SK-N-SH (cell line): Measurements from ENCODE around the gene KCNJ2. TPM values are rescaled to one million over a fixed set of nuclear protein-coding genes. Genes with fewer than 3 reads are reported as not detected.

Experiments used
- CTCF ChIA-PET: fragments of 300-600, 350-600 bp; formaldehyde crosslinking; extraction: SDS; loops from one replicate; lab custom pipeline; 2021; lab: Yijun Ruan, JAX
- POLR2A ChIA-PET: fragments of 350-600 bp; sonication (Branson Sonifier 250); formaldehyde crosslinking; extraction: SDS; loops from one replicate; lab custom pipeline; 2020; ENCODE audit warnings: antibody characterized with exemption, inconsistent platforms; lab: Yijun Ruan, JAX
- DNase-seq: peaks from one replicate; pipeline ENCODE4 v3.0.0; 2012
- H2AFZ ChIP-seq: fragments of 200-600 bp; sonication (generic); 2 replicates; pipeline ENCODE4 v1.8.1; 2016; ENCODE audit warnings: antibody characterized with exemption, mild to moderate bottlenecking, low read depth
- H3F3A ChIP-seq: fragments of 200-600 bp; sonication (generic); replicated peaks from 2 replicates; pipeline ENCODE3; 2016; ENCODE audit warnings: antibody characterized with exemption, mild to moderate bottlenecking; ENCODE audit not compliant: insufficient read depth
- H3K27ac ChIP-seq, 2 experiments: fragments of 200-500 bp in 1 of 2; fragments of 200-600 bp in 1 of 2; sonication (Bioruptor generic) in 1 of 2; sonication (generic), shearing (Covaris generic) in 1 of 2; 2 replicates each; pipeline versions ENCODE4 v1.5.1 to v1.6.1; 2014 to 2016; ENCODE audit warnings: low read depth in 2 of 2, inconsistent platforms in 1 of 2, low read length in 1 of 2, mild to moderate bottlenecking in 1 of 2, mixed read lengths in 1 of 2
- H3K27me3 ChIP-seq: fragments of 200-600 bp; sonication (generic), shearing (Covaris generic); 2 replicates; pipeline ENCODE4 v1.6.1; 2016; ENCODE audit warnings: mixed run types; ENCODE audit not compliant: insufficient read depth
- H3K36me3 ChIP-seq, 2 experiments: fragments of 200-500 bp in 1 of 2; fragments of 200-600 bp in 1 of 2; sonication (Bioruptor generic) in 1 of 2; sonication (generic) in 1 of 2; replicated peaks in 1 of 2; 2 replicates each; pipeline versions ENCODE3 to v1.5.1; 2014 to 2016; ENCODE audit warnings: low read length in 1 of 2, mild to moderate bottlenecking in 1 of 2; ENCODE audit not compliant: insufficient read depth in 2 of 2, control insufficient read depth in 1 of 2
- H3K4me1 ChIP-seq, 2 experiments: fragments of 200-500 bp in 1 of 2; fragments of 200-600 bp in 1 of 2; sonication (Bioruptor generic) in 1 of 2; sonication (generic), shearing (Covaris generic) in 1 of 2; 2 replicates each; pipeline versions ENCODE4 v1.5.1 to v1.6.1; 2014 to 2016; ENCODE audit warnings: low read depth in 1 of 2, low read length in 1 of 2, mixed run types in 1 of 2; ENCODE audit not compliant: insufficient read depth in 2 of 2, control insufficient read depth in 1 of 2
- H3K4me2 ChIP-seq: fragments of 200-600 bp; sonication (generic), shearing (Covaris generic); 2 replicates; pipeline ENCODE4 v1.6.1; 2017; ENCODE audit warnings: mixed run types
- H3K4me3 ChIP-seq, 2 experiments: fragments of 200-500 bp in 1 of 2; fragments of 200-600 bp in 1 of 2; sonication (Bioruptor generic) in 1 of 2; sonication (generic), shearing (Covaris generic) in 1 of 2; 2 replicates each; pipeline versions ENCODE4 v1.5.1 to v1.8.1; 2014 to 2016; ENCODE audit warnings: low read depth in 2 of 2, inconsistent platforms in 1 of 2, low read length in 1 of 2, mild to moderate bottlenecking in 1 of 2, mixed read lengths in 1 of 2, moderate library complexity in 1 of 2
- H3K79me2 ChIP-seq: fragments of 200-600 bp; sonication (generic); 2 replicates; pipeline ENCODE4 v1.8.1; 2017; ENCODE audit warnings: mild to moderate bottlenecking; ENCODE audit not compliant: insufficient read depth
- H3K9ac ChIP-seq: fragments of 200-600 bp; sonication (generic); 2 replicates; pipeline ENCODE4 v1.6.1; 2017; ENCODE audit warnings: mixed run types
- H3K9me2 ChIP-seq: fragments of 200-600 bp; sonication (generic); 2 replicates; pipeline ENCODE4 v1.6.1; 2017; ENCODE audit warnings: mixed run types
- H3K9me3 ChIP-seq: fragments of 200-600 bp; sonication (generic); 2 replicates; pipeline ENCODE4 v1.6.1; 2017; ENCODE audit warnings: mixed run types, mild to moderate bottlenecking, moderate library complexity
- H4K20me1 ChIP-seq: fragments of 200-600 bp; sonication (generic); 2 replicates; pipeline ENCODE4 v1.6.1; 2017; ENCODE audit warnings: mild to moderate bottlenecking, mixed run types; ENCODE audit not compliant: insufficient read depth
- ELF1 ChIP-seq: IDR thresholded peaks from 2 replicates; pipeline ENCODE4 v1.4.0; 2012
- EZH2phosphoT487 ChIP-seq: fragments of 200-600 bp; sonication (generic); IDR thresholded peaks from 2 replicates; pipeline ENCODE4 v1.6.1; 2017; ENCODE audit warnings: low read depth, mixed run types, mild to moderate bottlenecking, antibody characterized with exemption, moderate library complexity, borderline replicate concordance
- FOSL2 ChIP-seq: IDR thresholded peaks from 2 replicates; pipeline ENCODE4 v1.4.0; 2012; ENCODE audit warnings: low read depth, mild to moderate bottlenecking, moderate library complexity, borderline replicate concordance
- FOXM1 ChIP-seq: IDR thresholded peaks from 2 replicates; pipeline ENCODE4 v1.4.0; 2012; ENCODE audit warnings: low read depth, mild to moderate bottlenecking
- GATA2 ChIP-seq: sonication (generic); formaldehyde crosslinking; IDR thresholded peaks from 2 replicates; pipeline ENCODE4 v1.5.0; 2020; ENCODE audit warnings: mild to moderate bottlenecking, missing genetic modification reagents
- MEF2A ChIP-seq: IDR thresholded peaks from 2 replicates; pipeline ENCODE4 v1.4.0; 2012; ENCODE audit warnings: low read depth, borderline replicate concordance
- MXI1 ChIP-seq: IDR thresholded peaks from 2 replicates; pipeline ENCODE4 v1.6.1; 2012; ENCODE audit warnings: mild to moderate bottlenecking, low read depth, low read length, improper control_type of control experiment
- RAD21 ChIP-seq: IDR thresholded peaks from 2 replicates; pipeline ENCODE4 v1.6.1; 2012; ENCODE audit warnings: mild to moderate bottlenecking, low read length
- RCOR1 ChIP-seq: fragments of 150-350 bp; IDR thresholded peaks from 2 replicates; pipeline ENCODE4 v1.6.1; 2017; ENCODE audit warnings: antibody characterized with exemption, low read length
- RFX5 ChIP-seq: IDR thresholded peaks from 2 replicates; pipeline ENCODE4 v1.6.1; 2012; ENCODE audit warnings: mild to moderate bottlenecking, improper control_type of control experiment, low read length
- RXRA ChIP-seq: IDR thresholded peaks from 2 replicates; pipeline ENCODE4 v1.4.0; 2012; ENCODE audit warnings: low read depth, mild to moderate bottlenecking, borderline replicate concordance
- SIN3A ChIP-seq: IDR thresholded peaks from 2 replicates; pipeline ENCODE4 v1.6.1; 2012; ENCODE audit warnings: low read depth, mild to moderate bottlenecking, low read length, moderate library complexity, borderline replicate concordance
- TCF12 ChIP-seq: IDR thresholded peaks from 2 replicates; pipeline ENCODE4 v1.4.0; 2012
- TEAD4 ChIP-seq: IDR thresholded peaks from 2 replicates; pipeline ENCODE4 v1.4.0; 2012; ENCODE audit warnings: mild to moderate bottlenecking, borderline replicate concordance; ENCODE audit not compliant: insufficient read depth
- YY1 ChIP-seq: IDR thresholded peaks from 2 replicates; pipeline ENCODE4 v1.4.0; 2012; ENCODE audit warnings: low read depth, mild to moderate bottlenecking
- WGBS: methylation state at CpG from one replicate; pipeline ENCODE4 v1.1.6; 2017; ENCODE audit warnings: low lambda C conversion rate; 5-methylcytosine and 5-hydroxymethylcytosine counted together
- polyA plus RNA-seq, 3 experiments: library from polyadenylated mRNA; depleted of rRNA; stranded (reverse); fragments of >200 nt; gene quantifications; 2 replicates each; pipeline ENCODE4 v1.2.3, GENCODE V29; 2012
- TF ChIP-seq, protein P1 (sequence below): fragments of 200-600 bp; sonication (generic); IDR thresholded peaks from 2 replicates; pipeline ENCODE4 v1.6.1; 2017; ENCODE audit warnings: antibody characterized with exemption, mild to moderate bottlenecking, moderate library complexity
- TF ChIP-seq, protein P2 (sequence below): fragments of 150-350 bp; IDR thresholded peaks from 2 replicates; pipeline ENCODE4 v1.6.1; 2016; ENCODE audit warnings: mild to moderate bottlenecking, low read depth, low read length

The KCNJ2 gene
- polyA plus RNA-seq, 1 of the 3 experiments (the other 2 are of a cell fraction) = 0.21 TPM

DNA sequence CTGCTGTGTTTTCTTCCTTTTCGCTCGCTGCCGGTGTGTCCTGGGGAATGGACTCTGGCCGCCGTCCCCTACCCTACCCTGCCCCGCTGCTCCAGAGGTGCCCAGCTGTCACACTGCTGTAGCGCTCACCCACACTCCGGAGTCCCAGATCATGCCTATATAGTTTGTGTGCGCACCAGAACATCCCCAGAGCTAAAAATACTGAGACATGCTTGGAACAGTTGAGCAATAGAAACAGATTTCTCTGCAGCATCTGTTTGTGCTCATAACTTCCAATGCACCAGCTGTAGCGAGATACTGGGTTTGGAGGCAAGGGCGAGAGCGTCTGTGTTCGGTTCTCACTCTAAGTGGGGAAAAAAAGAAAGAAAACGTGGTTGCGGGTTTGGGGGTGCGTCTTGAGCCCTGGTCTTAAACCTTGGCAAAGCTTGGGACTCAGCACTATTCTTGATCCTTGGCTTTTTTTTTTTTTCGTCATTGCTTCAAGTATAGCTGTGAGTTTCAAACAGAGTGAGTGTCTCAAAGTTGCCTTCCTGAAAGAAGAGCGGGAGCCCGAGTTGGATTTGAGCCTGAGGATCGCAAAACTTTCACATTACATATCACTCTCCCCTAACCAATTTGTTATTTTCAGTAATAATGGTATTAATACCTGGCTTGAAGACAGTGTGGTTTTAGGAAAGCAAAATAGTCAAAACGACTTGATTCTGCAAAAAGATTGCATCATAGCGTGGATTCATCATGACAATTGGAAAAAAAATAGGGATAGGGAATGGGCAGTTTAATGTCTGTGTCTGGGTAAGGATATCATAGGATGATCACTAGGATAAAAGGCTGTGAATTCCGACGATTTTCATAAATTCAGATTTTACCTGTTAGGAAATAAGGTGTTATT lies 621 bp downstream of the KCNJ2 start (continued):
- TF ChIP-seq EZH2phosphoT487 (no peak), TEAD4 (no peak), FOSL2 (no peak), RCOR1 (no peak), RXRA (no peak), GATA2 (CRISPR knock-in tag) (no peak), TCF12 (0 out of 2 replicates have a peak, but pooled peaks have one; percentile 20), YY1 (no peak), MEF2A (no peak), RFX5 (no peak), FOXM1 (no peak), MXI1 (peak; percentile 34; the same call in 1 of the 2 replicates), ELF1 (no peak), SIN3A (0 out of 2 replicates have a peak, but pooled peaks have one; percentile 10)
- TF ChIP-seq, protein P1, sequence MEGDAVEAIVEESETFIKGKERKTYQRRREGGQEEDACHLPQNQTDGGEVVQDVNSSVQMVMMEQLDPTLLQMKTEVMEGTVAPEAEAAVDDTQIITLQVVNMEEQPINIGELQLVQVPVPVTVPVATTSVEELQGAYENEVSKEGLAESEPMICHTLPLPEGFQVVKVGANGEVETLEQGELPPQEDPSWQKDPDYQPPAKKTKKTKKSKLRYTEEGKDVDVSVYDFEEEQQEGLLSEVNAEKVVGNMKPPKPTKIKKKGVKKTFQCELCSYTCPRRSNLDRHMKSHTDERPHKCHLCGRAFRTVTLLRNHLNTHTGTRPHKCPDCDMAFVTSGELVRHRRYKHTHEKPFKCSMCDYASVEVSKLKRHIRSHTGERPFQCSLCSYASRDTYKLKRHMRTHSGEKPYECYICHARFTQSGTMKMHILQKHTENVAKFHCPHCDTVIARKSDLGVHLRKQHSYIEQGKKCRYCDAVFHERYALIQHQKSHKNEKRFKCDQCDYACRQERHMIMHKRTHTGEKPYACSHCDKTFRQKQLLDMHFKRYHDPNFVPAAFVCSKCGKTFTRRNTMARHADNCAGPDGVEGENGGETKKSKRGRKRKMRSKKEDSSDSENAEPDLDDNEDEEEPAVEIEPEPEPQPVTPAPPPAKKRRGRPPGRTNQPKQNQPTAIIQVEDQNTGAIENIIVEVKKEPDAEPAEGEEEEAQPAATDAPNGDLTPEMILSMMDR = no peak
- TF ChIP-seq, protein P2, sequence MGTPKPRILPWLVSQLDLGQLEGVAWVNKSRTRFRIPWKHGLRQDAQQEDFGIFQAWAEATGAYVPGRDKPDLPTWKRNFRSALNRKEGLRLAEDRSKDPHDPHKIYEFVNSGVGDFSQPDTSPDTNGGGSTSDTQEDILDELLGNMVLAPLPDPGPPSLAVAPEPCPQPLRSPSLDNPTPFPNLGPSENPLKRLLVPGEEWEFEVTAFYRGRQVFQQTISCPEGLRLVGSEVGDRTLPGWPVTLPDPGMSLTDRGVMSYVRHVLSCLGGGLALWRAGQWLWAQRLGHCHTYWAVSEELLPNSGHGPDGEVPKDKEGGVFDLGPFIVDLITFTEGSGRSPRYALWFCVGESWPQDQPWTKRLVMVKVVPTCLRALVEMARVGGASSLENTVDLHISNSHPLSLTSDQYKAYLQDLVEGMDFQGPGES = no peak

DNA sequence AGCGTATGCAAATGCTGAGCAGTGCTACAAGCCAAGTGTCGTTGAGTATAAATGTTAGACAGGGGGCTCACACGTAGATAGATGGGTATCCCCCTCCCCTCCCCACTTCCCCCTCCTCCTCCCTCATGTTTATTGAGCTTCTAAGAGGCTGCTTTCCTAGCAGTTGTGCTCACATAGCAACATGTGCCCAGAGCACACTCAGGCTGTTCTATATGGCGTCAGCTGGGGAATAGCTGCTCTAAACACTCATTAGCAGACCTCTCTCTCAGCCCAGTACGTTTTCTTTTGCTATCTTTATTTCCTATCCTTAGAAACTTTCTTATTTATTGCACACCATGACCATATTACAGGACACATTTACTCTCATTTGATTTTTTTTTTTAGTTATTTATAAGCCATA lies 1.8 kb downstream of the KCNJ2 start:
- POLR2A ChIA-PET = no interaction called here
- no peak for TF ChIP-seq TCF12
- peak; percentile 10; the same call in 1 of the 2 replicates for TF ChIP-seq RAD21
- peak; percentile 68; the same call in 1 of the 2 replicates for TF ChIP-seq MXI1
- H3K27ac ChIP-seq = peak overlapping the region in 1 of 2 experiments; percentile 78; a peak in 1 of 4 replicates
- H3K79me2 ChIP-seq = peaks cover 23% of the 10 kb centered on the region
- no peaks in the 10 kb centered on the region for H3K27me3 ChIP-seq
- no peak overlapping the region for H3K9ac ChIP-seq
- no peaks in the 10 kb centered on the region for H3F3A ChIP-seq
- H3K9me3 ChIP-seq = no peaks in the 10 kb centered on the region
- 67% methylated on average over 5 of the region's 5 CpGs for WGBS
- no peaks in the 10 kb centered on the region for H4K20me1 ChIP-seq
- no peak for DNase-seq
- CTCF ChIA-PET = interaction anchor here (0.9 to 6.5 kb wide), 6 partner anchors 27 to 604 kb away, joined by 3 to 51 read pairs (median 4); no protein-coding TSS in a partner anchor
- H3K4me2 ChIP-seq = peak overlapping the region; percentile 93
- H2AFZ ChIP-seq = no peak overlapping the region
- no peaks in the 10 kb centered on the region for H3K9me2 ChIP-seq
- H3K4me1 ChIP-seq = peaks cover 3 to 23% of the 10 kb centered on the region in 2 experiments; a peak in 3 of 4 replicates
- no peaks in the 10 kb centered on the region for H3K36me3 ChIP-seq
- H3K4me3 ChIP-seq = peak overlapping the region; percentile 85 to 86; a peak in 3 of 4 replicates
